Measurements from ENCODE around the gene PCK2.
A peak's percentile ranks its signal among the peaks of the same experiment; 100 is the strongest.

The PCK2 gene

DNA sequence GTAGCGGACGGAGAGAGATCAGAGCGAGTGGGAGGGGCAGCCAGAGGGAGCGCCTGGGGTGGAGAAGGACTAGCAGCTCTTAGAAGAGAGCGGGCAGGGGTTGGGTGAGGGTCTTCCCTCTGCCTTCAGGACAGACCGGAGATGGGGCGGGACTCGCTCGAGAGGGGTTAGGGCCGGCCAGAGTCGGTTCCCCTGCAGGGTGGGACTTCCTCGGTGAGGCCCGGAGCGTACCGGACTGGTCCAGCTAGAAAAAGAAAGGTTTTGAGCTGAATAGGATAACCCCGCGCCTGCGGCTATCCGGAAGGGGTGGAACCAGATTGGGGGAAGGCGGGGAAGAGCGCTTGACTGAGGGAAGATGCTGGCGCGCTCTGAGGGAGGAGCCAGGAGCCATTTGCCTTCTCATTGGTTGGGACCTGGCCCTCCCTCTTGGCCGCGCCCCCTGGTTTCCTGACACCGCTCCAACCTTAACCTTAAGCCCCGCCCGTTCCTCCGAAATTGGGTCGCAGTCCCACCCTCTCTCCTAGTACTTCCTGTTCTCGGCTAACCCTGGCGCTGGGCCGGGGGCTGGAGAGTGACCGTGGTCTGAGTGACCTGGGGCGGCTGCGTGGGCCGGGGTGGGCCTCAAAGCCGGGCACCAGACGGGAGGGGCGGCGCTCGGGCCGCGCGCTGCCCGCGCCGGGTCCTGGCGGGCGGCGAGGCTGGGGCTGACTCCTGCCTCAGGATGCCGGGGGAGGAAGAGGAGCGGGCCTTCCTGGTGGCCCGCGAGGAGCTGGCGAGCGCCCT, 53.1 kb downstream of the PCK2 start, which contains the start of gene RNF31:
Gene RNF31, plus strand, starts transcription at position 521 of the 783 bp plus-strand sequence. Its CDS starts 201 bp downstream, at position 722.
- TF ChIP-seq, protein P1, sequence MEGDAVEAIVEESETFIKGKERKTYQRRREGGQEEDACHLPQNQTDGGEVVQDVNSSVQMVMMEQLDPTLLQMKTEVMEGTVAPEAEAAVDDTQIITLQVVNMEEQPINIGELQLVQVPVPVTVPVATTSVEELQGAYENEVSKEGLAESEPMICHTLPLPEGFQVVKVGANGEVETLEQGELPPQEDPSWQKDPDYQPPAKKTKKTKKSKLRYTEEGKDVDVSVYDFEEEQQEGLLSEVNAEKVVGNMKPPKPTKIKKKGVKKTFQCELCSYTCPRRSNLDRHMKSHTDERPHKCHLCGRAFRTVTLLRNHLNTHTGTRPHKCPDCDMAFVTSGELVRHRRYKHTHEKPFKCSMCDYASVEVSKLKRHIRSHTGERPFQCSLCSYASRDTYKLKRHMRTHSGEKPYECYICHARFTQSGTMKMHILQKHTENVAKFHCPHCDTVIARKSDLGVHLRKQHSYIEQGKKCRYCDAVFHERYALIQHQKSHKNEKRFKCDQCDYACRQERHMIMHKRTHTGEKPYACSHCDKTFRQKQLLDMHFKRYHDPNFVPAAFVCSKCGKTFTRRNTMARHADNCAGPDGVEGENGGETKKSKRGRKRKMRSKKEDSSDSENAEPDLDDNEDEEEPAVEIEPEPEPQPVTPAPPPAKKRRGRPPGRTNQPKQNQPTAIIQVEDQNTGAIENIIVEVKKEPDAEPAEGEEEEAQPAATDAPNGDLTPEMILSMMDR (IDR thresholded peaks at IDR 0.05; ENCODE audit: low read length, missing control alignments), result no peak
- peak within 1 kb of the TSS; percentile 90 for H3K4me3 ChIP-seq (replicated peaks; ENCODE audit: low read depth, low read length)
- DNase-seq (ENCODE audit: low read depth), result peak; percentile 99

DNA sequence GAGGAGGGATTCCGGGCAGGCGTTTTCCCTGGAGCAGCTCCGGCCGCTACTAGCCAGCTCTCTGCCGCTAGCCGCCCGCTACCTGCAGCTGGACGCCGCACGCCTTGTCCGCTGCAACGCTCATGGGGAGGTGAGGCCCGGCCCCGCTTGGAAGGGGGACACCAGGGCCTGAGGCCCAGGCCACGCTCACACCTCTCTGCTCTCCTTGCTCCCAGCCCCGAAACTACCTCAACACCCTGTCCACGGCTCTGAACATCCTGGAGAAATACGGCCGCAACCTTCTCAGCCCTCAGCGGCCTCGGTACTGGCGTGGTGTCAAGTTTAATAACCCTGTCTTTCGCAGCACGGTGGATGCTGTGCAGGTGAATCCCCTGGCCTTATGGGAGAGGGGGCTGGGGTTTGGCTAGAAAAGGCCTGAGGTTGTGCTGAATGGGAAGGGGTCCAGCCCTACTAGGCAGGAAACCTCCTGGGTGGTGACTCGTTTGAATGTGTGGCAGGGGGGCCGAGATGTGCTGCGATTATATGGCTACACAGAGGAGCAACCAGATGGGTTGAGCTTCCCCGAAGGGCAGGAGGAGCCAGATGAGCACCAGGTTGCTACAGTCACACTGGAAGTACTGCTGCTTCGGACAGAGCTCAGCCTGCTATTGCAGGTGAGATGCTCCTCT, 53.8 kb downstream of the PCK2 start:
- peak overlapping the region; percentile 90 for H3K4me3 ChIP-seq (replicated peaks; ENCODE audit: low read depth, low read length)
- no peak for DNase-seq (ENCODE audit: low read depth)
- TF ChIP-seq, protein P1 (IDR thresholded peaks at IDR 0.05; ENCODE audit: low read length, missing control alignments), result no peak

DNA sequence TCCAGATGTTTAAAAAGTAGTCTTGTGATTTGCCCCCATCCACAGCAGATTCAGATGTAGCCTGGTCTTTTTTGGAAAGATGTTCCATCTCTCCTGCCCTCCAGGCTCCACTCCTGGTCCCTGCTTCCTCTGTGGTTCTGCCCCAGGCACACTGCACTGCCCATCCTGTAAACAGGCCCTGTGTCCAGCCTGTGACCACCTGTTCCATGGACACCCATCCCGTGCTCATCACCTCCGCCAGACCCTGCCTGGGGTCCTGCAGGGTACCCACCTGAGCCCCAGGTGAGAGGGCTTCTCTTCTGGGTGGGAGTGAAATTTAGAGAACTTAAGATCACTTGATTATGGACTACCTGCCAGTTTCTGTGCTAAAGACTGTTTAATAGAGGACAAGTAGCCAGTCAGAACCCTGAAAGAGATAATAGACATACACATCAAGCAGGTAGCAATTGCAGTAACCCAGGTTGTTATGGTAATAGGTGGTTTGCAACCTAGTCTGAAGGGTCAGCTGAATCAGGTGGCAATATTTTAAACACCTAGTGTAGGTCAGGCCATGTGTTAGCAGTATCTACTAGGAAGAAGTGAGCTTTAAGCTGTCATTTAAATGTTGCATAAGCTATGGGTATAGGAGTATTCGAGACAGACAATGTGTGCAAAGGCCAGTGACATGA, 55.3 kb downstream of the PCK2 start:
- no peak overlapping the region for H3K4me3 ChIP-seq (replicated peaks; ENCODE audit: low read depth, low read length)
- TF ChIP-seq, protein P1 (IDR thresholded peaks at IDR 0.05; ENCODE audit: low read length, missing control alignments), result no peak
- DNase-seq (ENCODE audit: low read depth), result no peak

DNA sequence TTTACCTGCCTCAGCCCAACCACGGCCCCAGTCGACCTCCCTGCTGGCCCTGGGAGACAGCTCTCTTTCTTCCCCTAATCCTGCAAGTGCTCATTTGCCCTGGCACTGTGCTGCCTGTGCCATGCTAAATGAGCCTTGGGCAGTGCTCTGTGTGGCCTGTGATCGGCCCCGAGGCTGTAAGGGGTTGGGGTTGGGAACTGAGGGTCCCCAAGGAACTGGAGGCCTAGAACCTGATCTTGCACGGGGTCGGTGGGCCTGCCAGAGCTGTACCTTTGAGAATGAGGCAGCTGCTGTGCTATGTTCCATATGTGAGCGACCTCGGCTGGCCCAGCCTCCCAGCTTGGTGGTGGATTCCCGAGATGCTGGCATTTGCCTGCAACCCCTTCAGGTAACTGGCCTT, 56.0 kb downstream of the PCK2 start:
- TF ChIP-seq, protein P1 (IDR thresholded peaks at IDR 0.05; ENCODE audit: low read length, missing control alignments), result no peak
- no peak for DNase-seq (ENCODE audit: low read depth)
- H3K4me3 ChIP-seq (replicated peaks; ENCODE audit: low read depth, low read length), result no peak overlapping the region

DNA sequence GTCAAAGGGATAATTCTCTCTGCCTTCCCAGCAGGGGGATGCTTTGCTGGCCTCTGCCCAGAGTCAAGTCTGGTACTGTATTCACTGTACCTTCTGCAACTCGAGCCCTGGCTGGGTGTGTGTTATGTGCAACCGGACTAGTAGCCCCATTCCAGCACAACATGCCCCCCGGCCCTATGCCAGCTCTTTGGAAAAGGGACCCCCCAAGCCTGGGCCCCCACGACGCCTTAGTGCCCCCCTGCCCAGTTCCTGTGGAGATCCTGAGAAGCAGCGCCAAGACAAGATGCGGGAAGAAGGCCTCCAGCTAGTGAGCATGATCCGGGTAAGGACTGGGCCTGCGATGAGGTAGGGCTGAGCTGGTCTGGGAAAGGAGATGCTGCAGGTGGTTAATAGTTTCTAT, 56.5 kb downstream of the PCK2 start:
- no peak overlapping the region for H3K4me3 ChIP-seq (replicated peaks; ENCODE audit: low read depth, low read length)
- TF ChIP-seq, protein P1 (IDR thresholded peaks at IDR 0.05; ENCODE audit: low read length, missing control alignments), result no peak
- DNase-seq (ENCODE audit: low read depth), result no peak

DNA sequence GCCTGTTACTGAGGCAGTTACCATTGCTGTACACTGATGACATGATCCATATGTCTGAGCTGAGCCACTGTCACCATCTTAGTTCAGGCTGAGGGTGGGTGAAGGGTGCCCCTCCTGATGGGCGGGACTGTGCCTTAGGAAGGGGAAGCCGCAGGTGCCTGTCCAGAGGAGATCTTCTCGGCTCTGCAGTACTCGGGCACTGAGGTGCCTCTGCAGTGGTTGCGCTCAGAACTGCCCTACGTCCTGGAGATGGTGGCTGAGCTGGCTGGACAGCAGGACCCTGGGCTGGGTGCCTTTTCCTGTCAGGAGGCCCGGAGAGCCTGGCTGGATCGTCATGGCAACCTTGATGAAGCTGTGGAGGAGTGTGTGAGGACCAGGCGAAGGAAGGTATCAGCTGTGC, 56.9 kb downstream of the PCK2 start:
- TF ChIP-seq, protein P1 (IDR thresholded peaks at IDR 0.05; ENCODE audit: low read length, missing control alignments), result no peak
- H3K4me3 ChIP-seq (replicated peaks; ENCODE audit: low read depth, low read length), result no peak overlapping the region
- DNase-seq (ENCODE audit: low read depth), result no peak
